H1 (cell line): ENCODE results near the gene SLC26A1. TPM values are rescaled to one million over a fixed set of nuclear protein-coding genes. Genes with fewer than 3 reads are reported as not detected.

ENCODE experiments used
- CBX5 ChIP-seq: fragments of 300-800, 300-1000 bp; sonication (generic); IDR thresholded peaks from 2 replicates; pipeline ENCODE4 v1.7.1; 2016; ENCODE audit warnings: antibody characterized with exemption, low read length, low read depth
- CHD7 ChIP-seq: fragments of 300-600 bp; sonication (generic); IDR thresholded peaks from 2 replicates; pipeline ENCODE4 v1.7.1; 2012; ENCODE audit warnings: low read length, moderate library complexity, mild to moderate bottlenecking, inconsistent platforms; ENCODE audit not compliant: insufficient replicate concordance
- CTBP2 ChIP-seq: IDR thresholded peaks from 2 replicates; pipeline ENCODE4 v1.7.0; 2011; ENCODE audit warnings: borderline replicate concordance, mild to moderate bottlenecking, moderate library complexity, mixed read lengths, low read length; ENCODE audit not compliant: insufficient read depth, insufficient read length
- FOSL1 ChIP-seq: IDR thresholded peaks from 2 replicates; pipeline ENCODE4 v1.6.1; 2011; ENCODE audit warnings: mild to moderate bottlenecking, low read depth, low read length, moderate library complexity; ENCODE audit not compliant: insufficient read depth
- GABPA ChIP-seq: IDR thresholded peaks from 2 replicates; pipeline ENCODE4 v1.6.1; 2011; ENCODE audit warnings: mild to moderate bottlenecking, low read length, moderate library complexity, borderline replicate concordance; ENCODE audit not compliant: insufficient read depth
- HDAC6 ChIP-seq: IDR thresholded peaks from one replicate; pipeline ENCODE4 v1.7.1; 2012; ENCODE audit warnings: low read depth, mild to moderate bottlenecking, inconsistent platforms, low read length, moderate library complexity
- MAX ChIP-seq: IDR thresholded peaks from 2 replicates; pipeline ENCODE4 v1.6.1; 2012; ENCODE audit warnings: inconsistent platforms
- SP4 ChIP-seq: IDR thresholded peaks from 2 replicates; pipeline ENCODE4 v1.6.1; 2012; ENCODE audit warnings: low read length, inconsistent platforms
- SRF ChIP-seq: IDR thresholded peaks from 2 replicates; pipeline ENCODE4 v1.6.1; 2011; ENCODE audit warnings: mild to moderate bottlenecking, low read depth, low read length, moderate library complexity
- TAF7 ChIP-seq: optimal IDR thresholded peaks from 2 replicates; pipeline ENCODE3; 2011; ENCODE audit warnings: low read depth, mild to moderate bottlenecking, inconsistent platforms, low read length, moderate library complexity, borderline replicate concordance
- polyA plus RNA-seq, 7 experiments: library from polyadenylated mRNA; depleted of rRNA in 3 of 7; stranded (reverse) in 5 of 7; unstranded in 2 of 7; fragments of >200 nt in 5 of 7; fragments of 200-250 nt in 2 of 7; gene quantifications; 1 replicate in 5 of 7; 2 replicates in 1 of 7; 4 replicates in 1 of 7; pipeline versions ENCODE4 v1.2.1 to v1.2.3, GENCODE V29; 2011 to 2013; ENCODE audit warnings: missing spikeins in 2 of 7, mixed read lengths in 2 of 7
- total RNA-seq: library from RNA; stranded (reverse); fragmentation: NEBNext Ultra II Directional; extraction: Animal tissue kit (Norgen Biotek cat#: 25700); gene quantifications from 2 replicates; pipeline ENCODE4 v1.2.1, GENCODE V29; 2021

SLC26A1 gene
- total and polyA plus RNA-seq, 2 of the 8 experiments (the other 6 are each of a cell fraction or from before 2014, with no cell fraction given) = 0.11 TPM; not detected in 1

DNA sequence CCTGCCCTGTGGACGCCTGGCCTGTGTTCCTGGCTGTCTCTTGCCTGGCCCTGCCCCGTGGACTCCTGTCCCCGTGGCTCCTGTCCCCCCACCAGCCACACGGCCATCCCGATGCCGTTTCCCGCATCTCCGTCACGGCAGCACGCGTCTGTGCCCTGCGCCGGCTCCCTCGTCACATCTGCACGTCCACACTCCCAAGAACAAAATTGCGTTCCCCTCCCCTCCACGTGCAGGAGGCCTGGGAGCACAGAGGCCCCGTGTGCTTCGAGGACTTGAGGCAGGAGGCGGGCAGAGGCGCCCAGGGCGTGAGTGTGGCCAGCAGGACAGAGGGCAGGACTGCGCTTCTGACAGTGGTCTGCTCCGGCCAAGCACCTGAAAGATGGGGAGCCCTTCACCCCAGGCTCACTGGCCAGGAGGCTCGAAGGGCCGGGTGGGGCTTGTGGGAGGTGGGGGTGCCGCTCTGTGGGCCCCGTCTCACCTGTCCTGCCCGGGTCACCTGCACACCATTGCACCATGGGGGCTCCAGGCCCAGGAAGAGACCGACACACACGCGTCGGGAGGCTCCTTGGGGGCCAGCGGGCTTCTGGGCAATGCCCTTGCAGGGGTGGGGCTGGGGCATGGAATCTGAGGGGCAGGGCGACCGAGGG is 35.5 kb upstream of the SLC26A1 start (continued):
- no peak for TF ChIP-seq CHD7
- no peak for TF ChIP-seq CTBP2
- TF ChIP-seq SP4 = no peak
- no peak for TF ChIP-seq HDAC6
- TF ChIP-seq FOSL1 = no peak
- TF ChIP-seq TAF7 = no peak
- no peak for TF ChIP-seq CBX5
- no peak for TF ChIP-seq GABPA
- peak; percentile 73 for TF ChIP-seq MAX
- no peak for TF ChIP-seq SRF
